ENCODE data around the gene ZNF318.

GRCh38 chr6:43297644-43298564 is 71.5 kb downstream of the ZNF318 start, which contains the start of gene SLC22A7:
- TF ChIP-seq, protein P1, sequence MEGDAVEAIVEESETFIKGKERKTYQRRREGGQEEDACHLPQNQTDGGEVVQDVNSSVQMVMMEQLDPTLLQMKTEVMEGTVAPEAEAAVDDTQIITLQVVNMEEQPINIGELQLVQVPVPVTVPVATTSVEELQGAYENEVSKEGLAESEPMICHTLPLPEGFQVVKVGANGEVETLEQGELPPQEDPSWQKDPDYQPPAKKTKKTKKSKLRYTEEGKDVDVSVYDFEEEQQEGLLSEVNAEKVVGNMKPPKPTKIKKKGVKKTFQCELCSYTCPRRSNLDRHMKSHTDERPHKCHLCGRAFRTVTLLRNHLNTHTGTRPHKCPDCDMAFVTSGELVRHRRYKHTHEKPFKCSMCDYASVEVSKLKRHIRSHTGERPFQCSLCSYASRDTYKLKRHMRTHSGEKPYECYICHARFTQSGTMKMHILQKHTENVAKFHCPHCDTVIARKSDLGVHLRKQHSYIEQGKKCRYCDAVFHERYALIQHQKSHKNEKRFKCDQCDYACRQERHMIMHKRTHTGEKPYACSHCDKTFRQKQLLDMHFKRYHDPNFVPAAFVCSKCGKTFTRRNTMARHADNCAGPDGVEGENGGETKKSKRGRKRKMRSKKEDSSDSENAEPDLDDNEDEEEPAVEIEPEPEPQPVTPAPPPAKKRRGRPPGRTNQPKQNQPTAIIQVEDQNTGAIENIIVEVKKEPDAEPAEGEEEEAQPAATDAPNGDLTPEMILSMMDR (IDR thresholded peaks at IDR 0.05; ENCODE audit: extremely low read depth in 1 of 2, insufficient read depth in 1 of 2, low read depth in 1 of 2, low read length in 2 of 2): no peak
- TF ChIP-seq POLR2A (IDR thresholded peaks at IDR 0.05; ENCODE audit: low read depth, low read length) (no peak), MYC (IDR thresholded peaks at IDR 0.05; ENCODE audit: low read depth, low read length) (no peak), EZH2 (IDR thresholded peaks at IDR 0.05; ENCODE audit: borderline replicate concordance, low read depth, low read length, severe bottlenecking) (no peak), POLR2AphosphoS5 (IDR thresholded peaks at IDR 0.05; ENCODE audit: insufficient read depth, low read depth, low read length) (no peak), GATA2 (IDR thresholded peaks at IDR 0.05; ENCODE audit: insufficient read depth, insufficient read length, low read depth, low read length) (no peak), JUN (IDR thresholded peaks at IDR 0.05; ENCODE audit: borderline replicate concordance, insufficient read depth, insufficient read length, low read depth) (no peak)
- TF ChIP-seq, protein P2, sequence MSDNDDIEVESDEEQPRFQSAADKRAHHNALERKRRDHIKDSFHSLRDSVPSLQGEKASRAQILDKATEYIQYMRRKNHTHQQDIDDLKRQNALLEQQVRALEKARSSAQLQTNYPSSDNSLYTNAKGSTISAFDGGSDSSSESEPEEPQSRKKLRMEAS (IDR thresholded peaks at IDR 0.05; ENCODE audit: insufficient read depth, insufficient read length): no peak
